GM13977 (cell line): ENCODE measurements around the gene CA9.

ENCODE experiments used
- DNase-seq: peaks from one replicate; pipeline ENCODE4 v3.0.0; 2012; ENCODE audit warnings: low spot score
- CTCF ChIP-seq: IDR thresholded peaks from 2 replicates; pipeline ENCODE4 v1.5.1; 2012; ENCODE audit warnings: mild to moderate bottlenecking, control low read depth; ENCODE audit not compliant: insufficient read depth; ENCODE audit errors: extremely low read depth, missing control alignments
- in situ Hi-C: fragments of 300-500 bp; cut with MboI; formaldehyde crosslinking; loops from one replicate; pipeline ENCODE4 v1.12.0; 2022; ENCODE audit warnings: low sequenced_read_pairs, low pct_unique_long_range_greater_than_20kb, mixed read lengths, inconsistent platforms; ENCODE audit not compliant: unreplicated experiment

CA9 gene

GRCh38 chr9:35726931-35727330 lies 53.2 kb downstream of the CA9 start:
- TF ChIP-seq CTCF = peak; percentile 38
- in situ Hi-C loops = loop anchor here (10.0 kb wide), 1 partner anchor 62 kb away; the partner anchor contains the start of gene ARHGEF39
- no peak for DNase-seq

GRCh38 chr9:35727676-35728040 lies 53.9 kb downstream of the CA9 start:
- TF ChIP-seq CTCF = no peak
- in situ Hi-C loops = loop anchor here (10.0 kb wide), 1 partner anchor 63 kb away; the partner anchor contains the start of gene ARHGEF39
- no peak for DNase-seq

GRCh38 chr9:35728041-35728971 lies 54.6 kb downstream of the CA9 start:
- TF ChIP-seq CTCF = no peak
- peak; percentile 74 for DNase-seq
- in situ Hi-C loops = loop anchor here (10.0 kb wide), 1 partner anchor 64 kb away; the partner anchor contains the start of gene ARHGEF39

GRCh38 chr9:35729101-35729500 lies 55.4 kb downstream of the CA9 start:
- TF ChIP-seq CTCF = no peak
- no peak for DNase-seq
- in situ Hi-C loops = loop anchor here (10.0 kb wide), 1 partner anchor 64 kb away; the partner anchor contains the start of gene ARHGEF39

GRCh38 chr9:35729700-35730485 lies 56.2 kb downstream of the CA9 start:
- in situ Hi-C loops = loop anchor here (10.0 kb wide), 1 partner anchor 65 kb away; the partner anchor contains the start of gene ARHGEF39
- no peak for DNase-seq
- TF ChIP-seq CTCF = peak; percentile 53

GRCh38 chr9:35730486-35730854 lies 56.7 kb downstream of the CA9 start:
- TF ChIP-seq CTCF = no peak
- in situ Hi-C loops = no loop called here
- no peak for DNase-seq
